HL-60/S4 treated with phorbol 12-myristate 13-acetate at 8.2 ng/mL for 4 days and 3 days (cell line): ENCODE measurements around the gene MRPL21.
"Not testable (repeated sequence)": the region's sequence is repeated elsewhere in the genome, so short reads cannot be mapped to it uniquely, and the experiment has no call there.

Experiments used
- in situ Hi-C: fragments of 300-500 bp; cut with MboI; formaldehyde crosslinking; loops from 2 replicates; pipeline ENCODE4 v1.15.0; 2022; ENCODE audit warnings: low sequenced_read_pairs

The MRPL21 gene

GRCh38 chr11:68878022-68878421, 25.6 kb downstream of the MRPL21 start:
- in situ Hi-C loops: no loop called here

- in situ Hi-C loops: no loop called here
Observed at GRCh38 chr11:68872216-68873003, 31.2 kb downstream of the MRPL21 start.

GRCh38 chr11:68870470-68870869, 33.2 kb downstream of the MRPL21 start:
- in situ Hi-C loops: no loop called here

GRCh38 chr11:68868221-68868835, 35.3 kb downstream of the MRPL21 start:
- in situ Hi-C loops: no loop called here

GRCh38 chr11:68867066-68867465, 36.6 kb downstream of the MRPL21 start:
- in situ Hi-C loops: no loop called here

- in situ Hi-C loops: no loop called here
Observed at GRCh38 chr11:68865241-68865640, 38.4 kb downstream of the MRPL21 start.

- in situ Hi-C loops: no loop called here
Observed at GRCh38 chr11:68863553-68864265, 39.9 kb downstream of the MRPL21 start.

- in situ Hi-C loops: no loop called here
Observed at GRCh38 chr11:68862421-68862820, 41.2 kb downstream of the MRPL21 start.

GRCh38 chr11:68859123-68859522, 44.5 kb downstream of the MRPL21 start:
- in situ Hi-C loops: no loop called here

- in situ Hi-C loops: no loop called here
Observed at GRCh38 chr11:68857037-68857586, 46.5 kb downstream of the MRPL21 start.

- in situ Hi-C loops: not testable (repeated sequence)
Observed at GRCh38 chr11:68856425-68857030, 47.1 kb downstream of the MRPL21 start.

- in situ Hi-C loops: no loop called here
Observed at GRCh38 chr11:68855205-68855981, 48.2 kb downstream of the MRPL21 start.

- in situ Hi-C loops: no loop called here
Observed at GRCh38 chr11:68854273-68854958, 49.2 kb downstream of the MRPL21 start.

- in situ Hi-C loops: no loop called here
Observed at GRCh38 chr11:68852628-68853027, 51.0 kb downstream of the MRPL21 start.

- in situ Hi-C loops: no loop called here
Observed at GRCh38 chr11:68848429-68848828, 55.2 kb downstream of the MRPL21 start.

- in situ Hi-C loops: no loop called here
Observed at GRCh38 chr11:68847395-68847794, 56.2 kb downstream of the MRPL21 start.

GRCh38 chr11:68845351-68846002, 58.2 kb downstream of the MRPL21 start:
- in situ Hi-C loops: no loop called here

- in situ Hi-C loops: no loop called here
Observed at GRCh38 chr11:68844801-68845200, 58.8 kb downstream of the MRPL21 start.

- in situ Hi-C loops: no loop called here
Observed at GRCh38 chr11:68844376-68844775, 59.3 kb downstream of the MRPL21 start.
